Muscle layer of colon (tissue), 2 donors: ENCODE data around the gene IL27RA.

Experiments used
- H3K27ac ChIP-seq: one replicate; pipeline ENCODE4 v1.7.0; 2013; ENCODE audit warnings: low read depth, mild to moderate bottlenecking, low read length, moderate library complexity
- H3K27me3 ChIP-seq, 2 donors: one replicate each; pipeline ENCODE4 v1.7.0; 2013; ENCODE audit warnings: low read length in 2 of 2, mild to moderate bottlenecking in 2 of 2; ENCODE audit not compliant: insufficient read depth in 2 of 2, control insufficient read depth in 1 of 2
- H3K36me3 ChIP-seq: one replicate; pipeline ENCODE4 v1.7.0; 2013; ENCODE audit warnings: mild to moderate bottlenecking, low read length; ENCODE audit not compliant: insufficient read depth
- H3K4me1 ChIP-seq: one replicate; pipeline ENCODE4 v1.7.0; 2013; ENCODE audit warnings: mild to moderate bottlenecking, low read length; ENCODE audit not compliant: insufficient read depth
- H3K4me3 ChIP-seq, 2 donors: one replicate each; pipeline ENCODE4 v1.7.0; 2013; ENCODE audit warnings: low read length in 2 of 2, low read depth in 1 of 2, mild to moderate bottlenecking in 1 of 2, moderate library complexity in 1 of 2
- H3K9ac ChIP-seq: one replicate; pipeline ENCODE4 v1.7.0; 2013; ENCODE audit warnings: low read length
- H3K9me3 ChIP-seq: one replicate; pipeline ENCODE4 v1.7.0; 2013; ENCODE audit warnings: mild to moderate bottlenecking, low read length
- donor health status: abdominal sarcoma.
- donor health status: Adenocarcinoma of cecum.

Gene IL27RA

DNA sequence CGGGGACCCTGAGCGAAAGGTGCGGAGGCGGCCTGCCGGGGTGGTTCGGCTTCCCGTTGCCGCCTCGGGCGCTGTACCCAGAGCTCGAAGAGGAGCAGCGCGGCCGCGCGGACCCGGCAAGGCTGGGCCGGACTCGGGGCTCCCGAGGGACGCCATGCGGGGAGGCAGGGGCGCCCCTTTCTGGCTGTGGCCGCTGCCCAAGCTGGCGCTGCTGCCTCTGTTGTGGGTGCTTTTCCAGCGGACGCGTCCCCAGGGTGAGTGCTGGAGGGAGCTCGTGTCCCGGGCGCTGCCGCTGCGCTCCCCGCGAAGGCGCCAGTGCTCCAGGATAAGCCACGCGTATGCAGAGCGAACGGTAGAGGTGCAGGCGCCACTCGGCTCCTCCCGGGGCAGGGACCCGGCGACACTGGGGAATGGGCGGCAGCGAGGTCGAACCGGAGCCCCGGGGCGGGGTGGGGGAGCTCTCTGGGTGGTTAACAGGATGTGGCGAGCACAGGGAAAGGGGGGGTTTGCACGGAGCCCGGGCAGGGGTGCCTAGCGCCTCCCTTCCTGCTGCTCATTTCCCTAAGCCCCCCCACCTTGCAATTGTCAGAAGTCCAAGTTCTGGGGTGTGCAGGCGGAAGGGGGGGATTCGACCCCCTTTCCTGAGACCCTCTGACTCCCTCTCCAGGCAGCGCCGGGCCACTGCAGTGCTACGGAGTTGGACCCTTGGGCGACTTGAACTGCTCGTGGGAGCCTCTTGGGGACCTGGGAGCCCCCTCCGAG lies at the start of gene IL27RA:
IL27RA (plus strand) TSS at position 44 of the 762 bp plus-strand sequence; CDS start at position 155, 111 bp downstream.
- Histone ChIP-seq H3K9ac (no peak within 1 kb of the TSS), H3K9me3 (no peaks in the 10 kb centered on the region), H3K4me3 (peak within 1 kb of the TSS; percentile 49 to 58), H3K27me3 (peaks cover 0 to 19% of the 10 kb centered on the region in 2 donors), H3K36me3 (no peaks in the 10 kb centered on the region), H3K4me1 (peaks cover 4% of the 10 kb centered on the region), H3K27ac (peak within 1 kb of the TSS; percentile 48)

DNA sequence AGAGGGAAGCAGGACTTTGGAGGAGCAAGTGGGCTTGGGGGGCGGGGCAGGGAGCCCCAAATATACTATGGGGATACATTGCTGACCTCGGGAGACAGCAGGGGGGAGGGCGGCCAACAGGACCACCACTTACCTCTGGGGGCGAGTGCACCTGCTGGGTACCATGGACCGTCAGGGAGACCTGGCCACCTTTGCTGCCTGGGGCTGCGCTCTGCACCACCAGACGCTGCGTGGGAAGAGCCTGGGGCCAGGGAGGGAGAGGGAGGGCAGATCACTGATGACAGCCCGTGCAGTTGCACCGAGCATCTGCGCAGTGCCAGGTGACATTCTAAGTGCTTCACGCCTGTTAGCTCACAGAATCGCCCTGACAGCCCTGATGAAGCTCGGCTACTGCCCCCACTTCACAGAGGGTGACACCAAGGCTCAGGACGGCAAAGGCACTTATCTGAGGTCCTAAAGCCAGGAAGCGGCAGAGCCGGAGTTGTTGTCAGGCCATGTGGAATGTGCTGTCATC lies 49.5 kb upstream of the IL27RA start:
- Histone ChIP-seq H3K4me3 (no peak overlapping the region), H3K9me3 (no peaks in the 10 kb centered on the region), H3K4me1 (peaks cover 11% of the 10 kb centered on the region), H3K27ac (no peak overlapping the region), H3K36me3 (no peaks in the 10 kb centered on the region), H3K27me3 (no peaks in the 10 kb centered on the region), H3K9ac (no peak overlapping the region)

DNA sequence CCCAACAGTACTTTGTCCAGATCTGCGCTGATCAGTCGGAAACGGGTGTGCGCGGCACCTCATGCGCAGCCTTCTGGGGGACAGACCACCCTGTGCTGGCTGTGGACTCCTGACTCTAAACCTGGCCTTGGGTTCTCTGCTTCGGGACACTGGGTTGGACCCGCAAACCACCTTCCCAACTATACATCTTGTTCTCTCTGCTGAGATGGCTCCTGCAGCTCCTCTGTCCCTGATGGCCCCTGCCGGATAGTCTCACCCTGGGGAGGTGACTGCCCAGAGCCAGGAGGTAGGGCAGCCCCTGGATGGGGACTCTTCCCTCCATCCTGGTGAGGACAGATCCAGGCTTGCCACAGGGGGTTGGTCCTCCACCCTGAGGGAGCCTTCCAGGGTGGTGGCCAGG lies 48.8 kb upstream of the IL27RA start:
- no peaks in the 10 kb centered on the region for H3K9me3 ChIP-seq
- H3K36me3 ChIP-seq = no peaks in the 10 kb centered on the region
- no peak overlapping the region for H3K4me3 ChIP-seq
- no peak overlapping the region for H3K9ac ChIP-seq
- H3K4me1 ChIP-seq = peaks cover 11% of the 10 kb centered on the region
- H3K27ac ChIP-seq = no peak overlapping the region
- no peaks in the 10 kb centered on the region for H3K27me3 ChIP-seq

DNA sequence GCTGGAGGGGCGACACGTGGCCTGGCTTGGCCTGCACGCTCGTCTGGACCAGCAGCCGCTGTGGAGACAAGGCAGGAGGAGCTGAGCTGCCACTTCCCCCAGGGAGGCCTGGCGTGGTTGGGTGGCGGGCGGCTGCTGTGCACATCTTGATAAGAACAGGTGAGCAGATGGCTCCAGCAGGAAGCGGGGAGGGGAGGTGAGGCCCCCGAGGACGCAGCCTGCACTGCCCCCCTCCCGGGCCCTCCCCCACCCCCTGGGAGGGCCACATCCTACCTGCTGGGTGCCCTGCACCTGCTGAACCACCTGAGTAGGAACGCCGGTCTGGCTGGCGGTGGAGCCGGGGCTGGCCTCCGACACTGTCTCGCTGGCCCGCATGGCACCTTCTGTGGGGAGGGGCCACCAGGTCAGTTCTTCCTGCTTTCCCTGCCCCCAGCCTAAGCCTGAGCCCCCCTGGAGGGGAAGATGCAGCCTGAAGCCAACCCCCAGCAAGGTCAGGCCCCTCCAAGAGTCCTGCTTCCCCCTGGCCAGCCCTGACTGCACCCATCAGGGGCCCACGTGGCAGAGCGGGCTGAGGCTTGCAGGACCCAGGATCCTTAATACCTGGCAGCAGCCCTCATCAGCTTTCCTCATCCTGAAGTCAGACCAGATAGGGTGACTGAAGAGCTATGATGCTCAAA lies 48.2 kb upstream of the IL27RA start:
- Histone ChIP-seq H3K9ac (no peak overlapping the region), H3K4me1 (peaks cover 11% of the 10 kb centered on the region), H3K4me3 (no peak overlapping the region), H3K36me3 (no peaks in the 10 kb centered on the region), H3K27ac (no peak overlapping the region), H3K27me3 (no peaks in the 10 kb centered on the region), H3K9me3 (no peaks in the 10 kb centered on the region)

DNA sequence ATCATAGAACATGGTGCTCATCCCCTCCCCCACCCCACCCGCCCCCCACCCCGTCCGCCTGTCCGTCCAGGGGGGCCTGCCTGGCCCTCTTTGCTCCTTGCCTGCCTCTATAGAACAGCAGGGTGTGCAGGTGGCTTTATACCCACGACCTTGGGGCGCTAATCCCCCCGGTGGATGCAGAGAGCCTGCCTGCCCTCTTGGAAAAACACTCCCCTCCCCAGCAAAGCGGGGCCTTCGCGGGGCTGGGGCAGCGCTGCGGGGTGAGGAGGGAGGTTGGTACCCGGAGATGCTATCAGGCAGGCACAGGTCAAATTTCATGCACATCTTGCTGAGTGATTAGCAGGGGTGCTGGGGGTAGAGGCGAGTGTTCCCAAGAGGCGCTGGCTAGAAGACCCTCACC lies 47.4 kb upstream of the IL27RA start:
- no peaks in the 10 kb centered on the region for H3K27me3 ChIP-seq
- no peak overlapping the region for H3K27ac ChIP-seq
- no peaks in the 10 kb centered on the region for H3K9me3 ChIP-seq
- no peak overlapping the region for H3K4me3 ChIP-seq
- no peaks in the 10 kb centered on the region for H3K36me3 ChIP-seq
- H3K4me1 ChIP-seq = peaks cover 10% of the 10 kb centered on the region
- H3K9ac ChIP-seq = no peak overlapping the region

DNA sequence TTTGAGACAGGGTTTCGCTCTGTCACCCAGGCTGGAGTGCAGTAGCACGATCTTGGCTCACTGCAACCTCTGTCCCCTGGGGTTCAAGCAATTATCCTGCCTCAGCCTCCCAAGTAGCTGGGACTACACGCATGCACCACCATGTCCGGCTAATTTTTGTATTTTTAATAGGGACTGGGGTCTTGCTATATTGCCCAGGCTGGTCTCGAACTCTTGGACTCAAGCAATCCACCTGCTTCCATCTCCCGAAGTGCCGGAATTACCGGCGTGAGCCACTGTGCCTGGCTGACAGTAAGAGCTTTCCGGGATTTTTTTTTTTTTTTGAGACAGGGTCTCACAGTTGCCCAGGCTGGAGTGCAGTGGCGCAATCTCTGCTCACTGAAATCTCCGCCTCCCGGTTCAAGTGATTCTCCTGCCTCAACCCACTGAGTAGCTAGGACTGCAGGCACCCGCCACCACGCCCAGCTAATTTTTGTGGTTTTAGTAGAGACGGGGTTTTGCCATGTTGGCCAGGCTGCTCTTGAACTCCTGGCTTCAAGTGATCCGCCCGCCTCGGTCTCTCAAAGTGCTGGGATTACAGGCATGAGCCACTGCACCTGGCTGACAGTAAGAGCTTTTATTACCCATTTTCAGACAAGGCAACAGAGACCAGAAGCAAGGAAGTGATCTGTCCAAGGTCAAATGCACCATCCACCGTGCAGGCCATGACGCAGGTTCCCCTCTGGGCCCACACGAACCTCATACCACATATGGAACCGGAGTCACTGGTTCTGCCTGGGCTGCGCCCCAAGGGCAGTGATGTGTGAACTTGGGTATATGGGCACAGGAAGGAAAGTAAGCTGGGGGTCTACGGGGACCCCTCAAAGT lies 46.5 kb upstream of the IL27RA start:
- no peaks in the 10 kb centered on the region for H3K36me3 ChIP-seq
- H3K4me1 ChIP-seq = peaks cover 6% of the 10 kb centered on the region
- no peak overlapping the region for H3K27ac ChIP-seq
- H3K4me3 ChIP-seq = no peak overlapping the region
- no peak overlapping the region for H3K9ac ChIP-seq
- no peaks in the 10 kb centered on the region for H3K27me3 ChIP-seq
- no peaks in the 10 kb centered on the region for H3K9me3 ChIP-seq

DNA sequence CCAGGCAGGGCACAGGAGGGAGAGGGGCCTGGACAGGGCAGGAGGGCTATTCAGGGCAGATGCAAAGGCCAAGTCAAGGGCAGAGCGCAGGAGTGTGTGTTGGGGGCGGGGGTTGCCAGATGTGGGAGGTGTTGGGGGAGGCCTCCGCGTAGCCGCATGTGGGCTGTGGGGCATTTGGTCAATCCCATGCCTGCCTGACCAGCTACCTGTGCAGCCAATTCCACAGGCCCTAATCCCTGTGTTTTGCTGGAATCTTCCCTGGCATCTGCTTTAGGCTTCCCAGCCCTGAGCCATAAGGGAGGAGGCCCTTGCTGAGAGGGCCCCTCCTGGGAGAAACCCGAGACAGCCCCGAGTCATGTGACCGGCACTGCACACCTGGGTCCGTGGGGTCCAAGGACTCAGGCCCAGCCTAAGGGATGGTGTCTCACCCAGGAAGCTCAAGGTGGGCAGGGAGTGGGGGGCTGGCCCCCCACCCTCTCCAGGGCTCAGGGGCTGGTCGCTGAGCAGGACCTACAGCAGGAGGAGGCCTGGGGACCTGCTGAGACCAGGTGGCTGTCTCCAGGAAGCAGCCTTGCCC lies 45.7 kb upstream of the IL27RA start:
- no peaks in the 10 kb centered on the region for H3K36me3 ChIP-seq
- H3K9me3 ChIP-seq = no peaks in the 10 kb centered on the region
- H3K4me3 ChIP-seq = peak overlapping the region in 1 of 2 donors; percentile 10
- H3K4me1 ChIP-seq = peaks cover 6% of the 10 kb centered on the region
- H3K27ac ChIP-seq = peak overlapping the region; percentile 68
- no peak overlapping the region for H3K9ac ChIP-seq
- no peaks in the 10 kb centered on the region for H3K27me3 ChIP-seq

DNA sequence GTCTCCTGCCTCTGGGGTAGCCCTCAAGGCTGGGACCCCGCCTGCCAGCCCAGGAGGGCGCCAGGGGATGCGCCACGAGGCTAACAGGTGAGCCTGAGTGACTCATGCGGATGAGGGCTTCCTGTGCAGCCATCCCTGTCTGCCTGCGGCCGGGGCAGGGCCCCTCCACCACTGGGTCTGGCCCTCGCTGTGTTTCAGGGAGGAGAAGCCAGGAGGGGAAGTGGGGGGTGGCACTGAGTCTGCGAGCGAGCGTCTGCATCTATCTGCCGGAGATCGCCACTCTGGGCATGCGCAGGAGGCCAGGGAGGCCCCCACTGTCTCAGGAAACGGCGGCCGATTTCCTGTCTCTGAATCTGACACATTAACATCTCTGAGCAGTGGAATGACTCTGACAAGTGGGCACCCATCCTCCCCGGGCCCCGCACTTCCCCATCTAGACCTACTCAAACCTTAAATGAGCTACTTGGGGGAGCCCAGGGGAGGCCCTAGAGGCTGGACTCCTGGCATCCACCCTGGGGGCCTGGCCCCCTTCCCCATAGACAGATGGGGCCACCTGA lies 45.1 kb upstream of the IL27RA start:
- Histone ChIP-seq H3K27me3 (no peaks in the 10 kb centered on the region), H3K9me3 (no peaks in the 10 kb centered on the region), H3K36me3 (peaks cover 5% of the 10 kb centered on the region), H3K27ac (peak overlapping the region; percentile 68), H3K4me1 (peaks cover 6% of the 10 kb centered on the region), H3K9ac (no peak overlapping the region), H3K4me3 (peak overlapping the region in 1 of 2 donors; percentile 10)

DNA sequence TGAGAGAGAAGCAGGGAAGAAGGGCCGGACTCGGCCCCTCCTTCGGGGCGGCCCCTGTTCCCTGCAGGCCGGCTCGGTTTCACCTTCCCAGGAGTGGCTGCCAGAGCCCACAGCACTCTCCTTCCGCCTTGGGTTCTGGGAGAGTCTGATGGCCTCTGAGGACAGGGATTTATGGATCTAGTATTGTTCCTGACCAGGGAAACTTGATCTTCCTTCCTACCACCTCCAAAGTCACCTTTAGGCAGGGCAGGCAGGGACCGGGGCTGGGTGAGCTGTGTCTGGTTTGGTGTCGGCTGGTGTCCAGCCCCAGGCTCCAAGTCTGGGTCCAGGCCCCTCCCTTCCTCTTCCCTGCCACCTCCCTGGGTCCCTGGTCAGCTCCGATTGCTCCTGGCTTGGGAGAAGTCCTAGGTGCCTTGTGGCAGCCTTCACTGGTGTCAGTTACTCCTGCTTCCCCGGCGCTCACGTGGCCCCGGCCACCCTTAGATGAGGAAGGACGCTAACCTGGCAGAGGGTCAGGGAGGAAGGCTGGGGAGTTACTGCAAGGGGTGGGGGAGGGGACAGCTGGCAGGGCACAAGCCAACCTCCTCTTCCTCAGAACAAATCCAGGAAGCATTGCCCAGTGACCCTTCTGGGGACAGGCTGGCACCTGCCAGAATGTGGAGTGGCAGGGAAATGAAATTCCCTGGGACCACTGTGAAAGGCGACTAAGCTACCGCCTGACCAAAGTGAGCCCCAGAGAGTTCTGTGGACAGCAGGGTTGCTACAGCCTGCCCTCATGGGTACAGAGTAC lies 44.3 kb upstream of the IL27RA start:
- Histone ChIP-seq H3K4me3 (no peak overlapping the region), H3K27me3 (no peaks in the 10 kb centered on the region), H3K4me1 (peaks cover 6% of the 10 kb centered on the region), H3K36me3 (peaks cover 8% of the 10 kb centered on the region), H3K9me3 (no peaks in the 10 kb centered on the region), H3K9ac (no peak overlapping the region), H3K27ac (no peak overlapping the region)

DNA sequence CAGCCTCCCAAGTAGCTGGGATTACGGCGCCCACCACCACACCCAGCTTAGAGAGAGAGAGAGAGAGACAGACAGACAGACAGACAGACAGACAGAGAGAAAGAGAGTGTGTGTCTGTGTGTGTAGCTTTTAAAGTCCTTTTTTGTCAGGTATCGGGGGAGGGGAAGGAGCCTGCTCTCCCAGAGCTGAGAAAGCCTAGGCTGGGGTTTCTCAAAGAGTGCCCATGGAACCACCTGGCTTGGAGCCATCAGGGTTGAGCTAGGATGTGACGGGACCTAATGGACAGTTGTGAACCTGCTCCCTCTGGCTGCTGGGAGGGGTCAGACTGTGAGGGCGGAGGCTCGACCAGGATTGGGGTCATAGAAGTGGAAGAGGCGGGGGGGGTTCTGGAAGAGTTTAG lies 42.1 kb upstream of the IL27RA start:
- H3K4me3 ChIP-seq = no peak overlapping the region
- H3K9me3 ChIP-seq = no peaks in the 10 kb centered on the region
- H3K27me3 ChIP-seq = no peaks in the 10 kb centered on the region
- no peak overlapping the region for H3K9ac ChIP-seq
- H3K36me3 ChIP-seq = peaks cover 13% of the 10 kb centered on the region
- H3K27ac ChIP-seq = no peak overlapping the region
- peaks cover 6% of the 10 kb centered on the region for H3K4me1 ChIP-seq
